ENCODE measurements around the gene CNTFR.

CNTFR gene

GRCh38 chr9:34558364-34558763, 31.2 kb downstream of the CNTFR start:
- no peak for TF ChIP-seq EGR1 (IDR thresholded peaks at IDR 0.05)

GRCh38 chr9:34557426-34558321, 31.9 kb downstream of the CNTFR start:
- TF ChIP-seq ZBTB7A (IDR thresholded peaks at IDR 0.05; ENCODE audit: low read depth): no peak
- TF ChIP-seq USF1 (IDR thresholded peaks at IDR 0.05): no peak
- no peak for TF ChIP-seq NFIC (IDR thresholded peaks at IDR 0.05)
- TF ChIP-seq TEAD4 (IDR thresholded peaks at IDR 0.05): no peak

GRCh38 chr9:34556949-34557348, 32.6 kb downstream of the CNTFR start:
- no peak for TF ChIP-seq RAD21 (IDR thresholded peaks at IDR 0.05; ENCODE audit: low read depth)
- TF ChIP-seq EP300 (IDR thresholded peaks at IDR 0.05; ENCODE audit: borderline replicate concordance): no peak
- TF ChIP-seq ZBTB7A (IDR thresholded peaks at IDR 0.05; ENCODE audit: low read depth): no peak
- TF ChIP-seq REST (IDR thresholded peaks at IDR 0.05; ENCODE audit: low read depth): no peak
- no peak for TF ChIP-seq FOXM1 (IDR thresholded peaks at IDR 0.05; ENCODE audit: borderline replicate concordance, low read depth)
- TF ChIP-seq CREB1 (IDR thresholded peaks at IDR 0.05; ENCODE audit: low read depth): no peak
- TF ChIP-seq CEBPB (IDR thresholded peaks at IDR 0.05): no peak
- no peak for TF ChIP-seq USF1 (IDR thresholded peaks at IDR 0.05)
- no peak for TF ChIP-seq TCF12 (IDR thresholded peaks at IDR 0.05; ENCODE audit: low read depth)
- no peak for TF ChIP-seq YY1 (IDR thresholded peaks at IDR 0.05; ENCODE audit: low read depth)
- no peak for TF ChIP-seq TEAD4 (IDR thresholded peaks at IDR 0.05)
- no peak for TF ChIP-seq MAX (IDR thresholded peaks at IDR 0.05)
- TF ChIP-seq NFIC (IDR thresholded peaks at IDR 0.05): no peak
- TF ChIP-seq EGR1 (IDR thresholded peaks at IDR 0.05): no peak
- TF ChIP-seq TAF1 (IDR thresholded peaks at IDR 0.05; ENCODE audit: low read depth): no peak

GRCh38 chr9:34555936-34556525, 33.5 kb downstream of the CNTFR start:
- TF ChIP-seq YY1 (IDR thresholded peaks at IDR 0.05; ENCODE audit: low read depth): no peak
- TF ChIP-seq MAX (IDR thresholded peaks at IDR 0.05): no peak
- no peak for TF ChIP-seq REST (IDR thresholded peaks at IDR 0.05; ENCODE audit: low read depth)
- no peak for TF ChIP-seq CEBPB (IDR thresholded peaks at IDR 0.05)
- no peak for TF ChIP-seq EP300 (IDR thresholded peaks at IDR 0.05; ENCODE audit: borderline replicate concordance)
- TF ChIP-seq NFIC (IDR thresholded peaks at IDR 0.05): no peak
- no peak for TF ChIP-seq TEAD4 (IDR thresholded peaks at IDR 0.05)
- TF ChIP-seq FOXM1 (IDR thresholded peaks at IDR 0.05; ENCODE audit: borderline replicate concordance, low read depth): no peak

GRCh38 chr9:34555500-34555899, 34.0 kb downstream of the CNTFR start:
- TF ChIP-seq EGR1 (IDR thresholded peaks at IDR 0.05) (no peak), CEBPB (IDR thresholded peaks at IDR 0.05) (no peak), CREB1 (IDR thresholded peaks at IDR 0.05; ENCODE audit: low read depth) (no peak), TAF1 (IDR thresholded peaks at IDR 0.05; ENCODE audit: low read depth) (no peak)

GRCh38 chr9:34555002-34555348, 34.5 kb downstream of the CNTFR start:
- TF ChIP-seq NFIC (IDR thresholded peaks at IDR 0.05) (peak; percentile 91), FOXM1 (IDR thresholded peaks at IDR 0.05; ENCODE audit: borderline replicate concordance, low read depth) (no peak), CREB1 (IDR thresholded peaks at IDR 0.05; ENCODE audit: low read depth) (no peak), CEBPB (IDR thresholded peaks at IDR 0.05) (no peak), REST (IDR thresholded peaks at IDR 0.05; ENCODE audit: low read depth) (no peak), RAD21 (IDR thresholded peaks at IDR 0.05; ENCODE audit: low read depth) (no peak), EP300 (IDR thresholded peaks at IDR 0.05; ENCODE audit: borderline replicate concordance) (no peak), USF1 (IDR thresholded peaks at IDR 0.05) (no peak), TCF12 (IDR thresholded peaks at IDR 0.05; ENCODE audit: low read depth) (0 out of 2 replicates have a peak, but pooled peaks have one; percentile 47), ZBTB7A (IDR thresholded peaks at IDR 0.05; ENCODE audit: low read depth) (no peak), YY1 (IDR thresholded peaks at IDR 0.05; ENCODE audit: low read depth) (no peak), EGR1 (IDR thresholded peaks at IDR 0.05) (no peak), TAF1 (IDR thresholded peaks at IDR 0.05; ENCODE audit: low read depth) (no peak), MAX (IDR thresholded peaks at IDR 0.05) (no peak; the same call in 1 of the 2 replicates), TEAD4 (IDR thresholded peaks at IDR 0.05) (peak; percentile 17; the same call in 1 of the 2 replicates)

All from Ishikawa (cell line).